HG02840 (cell line): Measurements from ENCODE around the gene PSEN2.
"Not testable (repeated sequence)": the region's sequence is repeated elsewhere in the genome, so short reads cannot be mapped to it uniquely, and the experiment has no call there.

Experiments
- ATAC-seq: cut with Tn5 transposase; IDR thresholded peaks from one replicate; pipeline ENCODE4 v1.9.1; 2021; ENCODE audit warnings: mild to moderate bottlenecking, moderate library complexity, moderate number of reproducible peaks; ENCODE audit not compliant: unreplicated experiment, low FRiP score

The PSEN2 gene

GRCh38 chr1:226870401-226871279, at the start of gene PSEN2:
PSEN2 (plus strand) TSS chr1:226870616; CDS start chr1:226881908, 11,292 bp downstream.
- ATAC-seq: peak; percentile 93

- ATAC-seq: no peak
Measured at GRCh38 chr1:226820941-226821718, 49.3 kb upstream of the PSEN2 start.

GRCh38 chr1:226821719-226822085, 48.7 kb upstream of the PSEN2 start:
- ATAC-seq: no peak

GRCh38 chr1:226823643-226824042, 46.8 kb upstream of the PSEN2 start:
- no peak for ATAC-seq

GRCh38 chr1:226825037-226825745, 45.2 kb upstream of the PSEN2 start:
- no peak for ATAC-seq

GRCh38 chr1:226825746-226826100, 44.7 kb upstream of the PSEN2 start:
- no peak for ATAC-seq

GRCh38 chr1:226826479-226827261, 43.7 kb upstream of the PSEN2 start:
- ATAC-seq: no peak

- ATAC-seq: no peak
Measured at GRCh38 chr1:226827458-226827857, 43.0 kb upstream of the PSEN2 start.

GRCh38 chr1:226827968-226828513, 42.4 kb upstream of the PSEN2 start:
- peak; percentile 92 for ATAC-seq

- no peak for ATAC-seq
Measured at GRCh38 chr1:226829105-226829504, 41.3 kb upstream of the PSEN2 start.

GRCh38 chr1:226831953-226832352, 38.5 kb upstream of the PSEN2 start:
- ATAC-seq: no peak

GRCh38 chr1:226832613-226833012, 37.8 kb upstream of the PSEN2 start:
- ATAC-seq: no peak

GRCh38 chr1:226834179-226834578, 36.2 kb upstream of the PSEN2 start:
- not testable (repeated sequence) for ATAC-seq

- ATAC-seq: not testable (repeated sequence)
Measured at GRCh38 chr1:226835396-226835795, 35.0 kb upstream of the PSEN2 start.

GRCh38 chr1:226837966-226838365, 32.5 kb upstream of the PSEN2 start:
- not testable (repeated sequence) for ATAC-seq

GRCh38 chr1:226838456-226838855, 32.0 kb upstream of the PSEN2 start:
- ATAC-seq: no peak

- ATAC-seq: no peak
Measured at GRCh38 chr1:226845624-226846023, 24.8 kb upstream of the PSEN2 start.

- ATAC-seq: no peak
Measured at GRCh38 chr1:226846786-226847185, 23.6 kb upstream of the PSEN2 start.

- ATAC-seq: not testable (repeated sequence)
Measured at GRCh38 chr1:226854548-226854947, 15.9 kb upstream of the PSEN2 start.

GRCh38 chr1:226862890-226863289, 7.5 kb upstream of the PSEN2 start:
- no peak for ATAC-seq
